Glomerular visceral epithelial cell (primary cell): ENCODE data around the gene MRGPRG.

Source experiments
- DNase-seq: peaks from one replicate; pipeline ENCODE4 v3.0.0-alpha.2; 2016; ENCODE audit errors: extremely low spot score

Gene MRGPRG

GRCh38 chr11:3225826-3226750 lies 7.5 kb upstream of the MRGPRG start:
- peak; percentile 17 for DNase-seq

GRCh38 chr11:3225159-3225758 lies 6.6 kb upstream of the MRGPRG start:
- peak; percentile 12 for DNase-seq

- DNase-seq: peak; percentile 45
Measured at GRCh38 chr11:3224401-3225057, 5.9 kb upstream of the MRGPRG start.

GRCh38 chr11:3223932-3224381 lies 5.3 kb upstream of the MRGPRG start:
- no peak for DNase-seq

GRCh38 chr11:3222941-3223915 lies 4.6 kb upstream of the MRGPRG start:
- DNase-seq: no peak

GRCh38 chr11:3222003-3222855 lies 3.6 kb upstream of the MRGPRG start:
- no peak for DNase-seq

GRCh38 chr11:3221408-3222002 lies 2.9 kb upstream of the MRGPRG start:
- no peak for DNase-seq

GRCh38 chr11:3220521-3221407 lies 2.2 kb upstream of the MRGPRG start:
- no peak for DNase-seq

GRCh38 chr11:3220101-3220500 lies 1.5 kb upstream of the MRGPRG start:
- DNase-seq: no peak

- no peak for DNase-seq
Measured at GRCh38 chr11:3219281-3219892, 774 bp upstream of the MRGPRG start.

GRCh38 chr11:3217818-3218482 lies 663 bp downstream of the MRGPRG start:
- no peak for DNase-seq

- no peak for DNase-seq
Measured at GRCh38 chr11:3216027-3216525, 2.5 kb downstream of the MRGPRG start.

GRCh38 chr11:3215346-3216026 lies 3.1 kb downstream of the MRGPRG start:
- DNase-seq: no peak

GRCh38 chr11:3214420-3214699 lies 4.3 kb downstream of the MRGPRG start:
- DNase-seq: no peak

- no peak for DNase-seq
Measured at GRCh38 chr11:3213659-3214419, 4.8 kb downstream of the MRGPRG start.

- DNase-seq: no peak
Measured at GRCh38 chr11:3208272-3208671, 10.3 kb downstream of the MRGPRG start.
